GM18507 (cell line): Measurements from ENCODE around the gene ASB2.

Experiments
- DNase-seq: peaks from one replicate; pipeline ENCODE4 v3.0.0; 2011; ENCODE audit warnings: low read depth; ENCODE audit not compliant: insufficient read length; ENCODE audit errors: extremely low spot score
- FAIRE-seq: peaks from 2 replicates; lab custom pipeline; 2011; peaks lifted over from hg19 to GRCh38; lab: Jason Lieb, UNC

Gene ASB2

GRCh38 chr14:93936926-93937325 lies 39.4 kb downstream of the ASB2 start:
- FAIRE-seq (no peak), DNase-seq (no peak)

- DNase-seq (no peak), FAIRE-seq (peak; percentile 73)
Measured at GRCh38 chr14:93936245-93936644, 40.1 kb downstream of the ASB2 start.

- no peak for DNase-seq
- FAIRE-seq: no peak
Measured at GRCh38 chr14:93935213-93935612, 41.2 kb downstream of the ASB2 start.

GRCh38 chr14:93932642-93933041 lies 43.7 kb downstream of the ASB2 start:
- FAIRE-seq (no peak), DNase-seq (no peak)

GRCh38 chr14:93930989-93931307 lies 45.4 kb downstream of the ASB2 start:
- no peak for FAIRE-seq
- no peak for DNase-seq

GRCh38 chr14:93930296-93930988 lies 45.9 kb downstream of the ASB2 start:
- FAIRE-seq (no peak), DNase-seq (no peak)

- no peak for FAIRE-seq
- DNase-seq: no peak
Measured at GRCh38 chr14:93929657-93930056, 46.7 kb downstream of the ASB2 start.

GRCh38 chr14:93929048-93929535 lies 47.3 kb downstream of the ASB2 start:
- no peak for FAIRE-seq

GRCh38 chr14:93928184-93929047 lies 48.0 kb downstream of the ASB2 start:
- no peak for DNase-seq
- FAIRE-seq: no peak

More at GRCh38 chr14:93929048-93929535, 47.3 kb downstream of the ASB2 start:
- no peak for DNase-seq

- FAIRE-seq (no peak), DNase-seq (no peak)
Measured at GRCh38 chr14:93927800-93928145, 48.6 kb downstream of the ASB2 start.

- FAIRE-seq (no peak), DNase-seq (no peak)
Measured at GRCh38 chr14:93926873-93927799, 49.2 kb downstream of the ASB2 start, which contains the start of gene FAM181A. Gene FAM181A (plus strand): TSS chr14:93927344. CDS start chr14:93928286, 942 bp downstream.

- DNase-seq (no peak), FAIRE-seq (no peak)
Measured at GRCh38 chr14:93926245-93926872, 50.0 kb downstream of the ASB2 start.

- DNase-seq: no peak
- no peak for FAIRE-seq
Measured at GRCh38 chr14:93925374-93925895, 50.9 kb downstream of the ASB2 start.

- DNase-seq (no peak), FAIRE-seq (no peak)
Measured at GRCh38 chr14:93924592-93925355, 51.6 kb downstream of the ASB2 start.

GRCh38 chr14:93923626-93924025 lies 52.7 kb downstream of the ASB2 start:
- no peak for DNase-seq
- FAIRE-seq: no peak

- DNase-seq: no peak
- no peak for FAIRE-seq
Measured at GRCh38 chr14:93921001-93921806, 55.2 kb downstream of the ASB2 start.

- FAIRE-seq (no peak), DNase-seq (no peak)
Measured at GRCh38 chr14:93917141-93917540, 59.2 kb downstream of the ASB2 start.

GRCh38 chr14:93916498-93916897 lies 59.9 kb downstream of the ASB2 start:
- FAIRE-seq: no peak
- no peak for DNase-seq
